Gastroesophageal sphincter (tissue), 4 donors: ENCODE data around the gene SPEG. TPM values are rescaled to one million over a fixed set of nuclear protein-coding genes. Genes with fewer than 3 reads are reported as not detected.

Experiments used
- ATAC-seq: fragments of 150-250 bp; one replicate; pipeline ENCODE4 v1.9.1; 2016; ENCODE audit warnings: mild to moderate bottlenecking, moderate library complexity
- H3K27ac ChIP-seq, 4 donors: fragments of 200-600 bp; sonication (generic) in 3 of 4; 1 replicate in 3 of 4; 2 replicates in 1 of 4; pipeline ENCODE4 v1.5.1; 2016 to 2019
- H3K27me3 ChIP-seq: fragments of 200-600 bp; sonication (generic); one replicate; pipeline ENCODE4 v1.5.1; 2019
- H3K36me3 ChIP-seq, 2 donors: fragments of 200-600 bp; sonication (generic); one replicate each; pipeline ENCODE4 v1.5.1; 2019; ENCODE audit warnings: control low read depth in 1 of 2
- H3K4me1 ChIP-seq, 3 donors: fragments of 200-600 bp; sonication (generic); 1 replicate in 2 of 3; 2 replicates in 1 of 3; pipeline ENCODE4 v1.5.1; 2016 to 2019; ENCODE audit warnings: control low read depth in 2 of 3
- H3K4me3 ChIP-seq, 2 donors: fragments of 200-600 bp; sonication (generic); one replicate each; pipeline ENCODE4 v1.5.1; 2019; ENCODE audit warnings: mild to moderate bottlenecking in 1 of 2, moderate library complexity in 1 of 2
- H3K9me3 ChIP-seq, 3 donors: fragments of 200-600 bp; sonication (generic); one replicate each; pipeline ENCODE4 v1.5.1; 2017 to 2019; ENCODE audit warnings: control low read depth in 2 of 3
- EP300 ChIP-seq: sonication (generic); formaldehyde crosslinking; IDR thresholded peaks from one replicate; pipeline ENCODE4 v1.6.1; 2017; ENCODE audit warnings: antibody characterized with exemption, mild to moderate bottlenecking
- POLR2A ChIP-seq, 2 donors: fragments of 450-650 bp; IDR thresholded peaks; one replicate each; pipeline ENCODE4 v1.6.1; 2017; ENCODE audit warnings: antibody characterized with exemption in 2 of 2, mild to moderate bottlenecking in 2 of 2, moderate library complexity in 1 of 2
- POLR2AphosphoS5 ChIP-seq: sonication (generic); formaldehyde crosslinking; IDR thresholded peaks from one replicate; pipeline ENCODE4 v1.6.1; 2017; ENCODE audit warnings: antibody characterized with exemption
- WGBS, 2 donors: methylation state at CpG; one replicate each; pipeline ENCODE4 v1.1.5; 2018; ENCODE audit warnings: low coverage in 1 of 2; 5-methylcytosine and 5-hydroxymethylcytosine counted together
- total RNA-seq, 4 donors: library from RNA; depleted of rRNA; stranded (reverse); fragments of >200 nt; gene quantifications; one replicate each; pipeline ENCODE4 v1.1.0, GENCODE V29; 2016
- TF ChIP-seq, protein P1 (sequence below), 4 experiments: fragments of 200-600 bp in 2 of 4; fragments of 450-650 bp in 2 of 4; sonication (generic) in 1 of 4; IDR thresholded peaks; one replicate each; pipeline ENCODE4 v1.5.1; 2017 to 2019; ENCODE audit warnings: antibody characterized with exemption in 4 of 4, mild to moderate bottlenecking in 2 of 4, moderate library complexity in 2 of 4

The SPEG gene
- total RNA-seq, 4 donors from 2014 or later: 90.2 to 307 (median 214) TPM

- Histone ChIP-seq H3K4me1 (peaks cover 0 to 31% (median 11%) of the 10 kb centered on the region in 3 donors), H3K36me3 (peaks cover 0 to 97% of the 10 kb centered on the region in 2 donors), H3K9me3 (no peaks in the 10 kb centered on the region), H3K27ac (peak overlapping the region in 3 of 4 donors; percentile 47 to 74 (median 65)), H3K27me3 (peaks cover 41% of the 10 kb centered on the region), H3K4me3 (peak overlapping the region in 1 of 2 donors; percentile 31)
- ATAC-seq: no peak
- WGBS, 2 donors: 20% methylated on average over 1 of the region's 89 CpGs
- no peak for TF ChIP-seq POLR2AphosphoS5
- TF ChIP-seq POLR2A (IDR thresholded peaks at IDR 0.05): no peak
- no peak for TF ChIP-seq EP300
- TF ChIP-seq, protein P1, sequence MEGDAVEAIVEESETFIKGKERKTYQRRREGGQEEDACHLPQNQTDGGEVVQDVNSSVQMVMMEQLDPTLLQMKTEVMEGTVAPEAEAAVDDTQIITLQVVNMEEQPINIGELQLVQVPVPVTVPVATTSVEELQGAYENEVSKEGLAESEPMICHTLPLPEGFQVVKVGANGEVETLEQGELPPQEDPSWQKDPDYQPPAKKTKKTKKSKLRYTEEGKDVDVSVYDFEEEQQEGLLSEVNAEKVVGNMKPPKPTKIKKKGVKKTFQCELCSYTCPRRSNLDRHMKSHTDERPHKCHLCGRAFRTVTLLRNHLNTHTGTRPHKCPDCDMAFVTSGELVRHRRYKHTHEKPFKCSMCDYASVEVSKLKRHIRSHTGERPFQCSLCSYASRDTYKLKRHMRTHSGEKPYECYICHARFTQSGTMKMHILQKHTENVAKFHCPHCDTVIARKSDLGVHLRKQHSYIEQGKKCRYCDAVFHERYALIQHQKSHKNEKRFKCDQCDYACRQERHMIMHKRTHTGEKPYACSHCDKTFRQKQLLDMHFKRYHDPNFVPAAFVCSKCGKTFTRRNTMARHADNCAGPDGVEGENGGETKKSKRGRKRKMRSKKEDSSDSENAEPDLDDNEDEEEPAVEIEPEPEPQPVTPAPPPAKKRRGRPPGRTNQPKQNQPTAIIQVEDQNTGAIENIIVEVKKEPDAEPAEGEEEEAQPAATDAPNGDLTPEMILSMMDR (IDR thresholded peaks at IDR 0.05): no peak
Measured at GRCh38 chr2:219484343-219485200, 49.9 kb downstream of the SPEG start.

GRCh38 chr2:219485201-219485580 lies 50.5 kb downstream of the SPEG start:
- ATAC-seq: no peak
- H3K27me3 ChIP-seq: peaks cover 41% of the 10 kb centered on the region
- peaks cover 0 to 97% of the 10 kb centered on the region in 2 donors for H3K36me3 ChIP-seq
- 88 to 100% methylated on average over 1 of the region's 12 CpGs for WGBS, 2 donors
- peaks cover 0 to 31% (median 11%) of the 10 kb centered on the region in 3 donors for H3K4me1 ChIP-seq
- peak overlapping the region in 3 of 4 donors; percentile 47 to 74 (median 65) for H3K27ac ChIP-seq
- TF ChIP-seq POLR2AphosphoS5: no peak
- no peak for TF ChIP-seq POLR2A (IDR thresholded peaks at IDR 0.05)
- no peak for TF ChIP-seq EP300
- TF ChIP-seq, protein P1 (IDR thresholded peaks at IDR 0.05): no peak
- no peak overlapping the region for H3K4me3 ChIP-seq
- no peaks in the 10 kb centered on the region for H3K9me3 ChIP-seq

GRCh38 chr2:219486380-219486959 lies 51.8 kb downstream of the SPEG start:
- peaks cover 41% of the 10 kb centered on the region for H3K27me3 ChIP-seq
- ATAC-seq: no peak
- H3K4me1 ChIP-seq: peaks cover 0 to 31% (median 11%) of the 10 kb centered on the region in 3 donors
- WGBS, 2 donors: 57 to 61% methylated on average over 2 to 3 of the region's 8 CpGs
- H3K9me3 ChIP-seq: no peaks in the 10 kb centered on the region
- TF ChIP-seq, protein P1 (IDR thresholded peaks at IDR 0.05): no peak
- TF ChIP-seq EP300 (no peak), POLR2AphosphoS5 (no peak), POLR2A (IDR thresholded peaks at IDR 0.05) (no peak)
- no peak overlapping the region for H3K4me3 ChIP-seq
- H3K27ac ChIP-seq: peak overlapping the region in 3 of 4 donors; percentile 30 to 99 (median 74)
- peaks cover 0 to 97% of the 10 kb centered on the region in 2 donors for H3K36me3 ChIP-seq

- peaks cover 0 to 97% of the 10 kb centered on the region in 2 donors for H3K36me3 ChIP-seq
- WGBS, 2 donors: 0% methylated on average over 1 of the region's 17 CpGs; no CpG with 5 or more reads in 1 of the 2 donors
- H3K27ac ChIP-seq: peak overlapping the region in 3 of 4 donors; percentile 11 to 99 (median 58)
- H3K4me3 ChIP-seq: no peak overlapping the region
- H3K9me3 ChIP-seq: no peaks in the 10 kb centered on the region
- H3K4me1 ChIP-seq: peaks cover 0 to 20% (median 11%) of the 10 kb centered on the region in 3 donors
- TF ChIP-seq, protein P1 (IDR thresholded peaks at IDR 0.05): no peak
- TF ChIP-seq POLR2AphosphoS5: peak; percentile 1
- TF ChIP-seq EP300: no peak
- no peak for TF ChIP-seq POLR2A (IDR thresholded peaks at IDR 0.05)
- peaks cover 37% of the 10 kb centered on the region for H3K27me3 ChIP-seq
- ATAC-seq: no peak
Measured at GRCh38 chr2:219488149-219488843, 53.7 kb downstream of the SPEG start.
